H7 (cell line): Measurements from ENCODE around the gene DMTF1. TPM values are rescaled to one million over a fixed set of nuclear protein-coding genes. Genes with fewer than 3 reads are reported as not detected.

Source experiments
- total RNA-seq: library from RNA; depleted of rRNA; stranded (reverse); fragments of >200 nt; shearing (Covaris generic); gene quantifications from 2 replicates; pipeline ENCODE4 v1.2.3, GENCODE V29; 2014; rRNA removed

Gene DMTF1
- total RNA-seq, 1 experiment from 2014 or later: 70.7 TPM

Other genes with a start within 250 kb of the DMTF1 start
- 16.1 and 31.2 TPM in 2 replicates for gene ELAPOR2, start 92.8 kb upstream of the DMTF1 start, total RNA-seq
- 25.9 and 28.9 TPM in 2 replicates for gene TMEM243, start 67.3 kb downstream of the DMTF1 start, total RNA-seq
- gene CROT, start 193.2 kb downstream of the DMTF1 start, total RNA-seq: 0.80 and 1.6 TPM in 2 replicates